Adrenal gland (tissue), 12 donors: ENCODE data around the gene NUMBL. TPM values are rescaled to one million over a fixed set of nuclear protein-coding genes. Genes with fewer than 3 reads are reported as not detected.

Source experiments
- DNase-seq, 7 donors: peaks; one replicate each; pipeline ENCODE4 v3.0.0-alpha.2; 2019 to 2020
- H3K27ac ChIP-seq, 5 donors: fragments of 200-600 bp; sonication (generic) in 4 of 5; 1 replicate in 3 of 5; 2 replicates in 2 of 5; pipeline versions ENCODE4 v1.5.1 to v1.8.0; 2016 to 2020; ENCODE audit warnings: mild to moderate bottlenecking in 1 of 5
- H3K27me3 ChIP-seq: fragments of 200-600 bp; 2 replicates; pipeline ENCODE4 v1.8.0; 2021
- H3K36me3 ChIP-seq, 2 donors: fragments of 200-600 bp; replicated peaks in 1 of 2; 1 replicate in 1 of 2; 2 replicates in 1 of 2; pipeline versions ENCODE4 v1.5.1 to v1.8.0; 2018 to 2022
- H3K4me1 ChIP-seq, 2 donors: fragments of 200-600 bp; replicated peaks in 1 of 2; 1 replicate in 1 of 2; 2 replicates in 1 of 2; pipeline versions ENCODE4 v1.5.1 to v1.8.0; 2018 to 2021
- H3K4me3 ChIP-seq, 4 donors: fragments of 200-600 bp; sonication (generic) in 3 of 4; one replicate each; pipeline ENCODE4 v1.5.1; 2016 to 2018
- H3K9me3 ChIP-seq, 3 donors: fragments of 200-600 bp; sonication (generic) in 1 of 3; replicated peaks in 1 of 3; 1 replicate in 2 of 3; 2 replicates in 1 of 3; pipeline versions ENCODE4 v1.5.1 to v1.8.0; 2016 to 2021
- CTCF ChIP-seq, 6 experiments: fragments of 450-650 bp in 4 of 6; fragments of 200-600 bp in 2 of 6; sonication (generic) in 1 of 6; IDR thresholded peaks; 1 replicate in 5 of 6; 2 replicates in 1 of 6; pipeline versions ENCODE4 v1.5.1 to v1.8.0; 2016 to 2021; ENCODE audit warnings: antibody characterized with exemption in 6 of 6, mild to moderate bottlenecking in 2 of 6, moderate library complexity in 1 of 6
- POLR2A ChIP-seq, 2 donors: fragments of 450-650 bp; IDR thresholded peaks; one replicate each; pipeline ENCODE4 v1.6.1; 2017; ENCODE audit warnings: antibody characterized with exemption in 2 of 2, mild to moderate bottlenecking in 2 of 2, moderate library complexity in 1 of 2
- whole genome bisulfite sequencing, 4 donors: extraction: QIAGEN DNeasy Blood & Tissue Kit in 2 of 4; methylation state at CpG; one replicate each; pipeline versions ENCODE4 v1.1.5 to v1.1.7; 2013 to 2017; 5-methylcytosine and 5-hydroxymethylcytosine counted together
- intact Hi-C, 2 donors: fragments of 100-400 bp; cut with DNase I; formaldehyde crosslinking; loops; one replicate each; pipeline versions ENCODE4 v1.14.1 to v1.15.0; 2022 to 2023
- polyA plus RNA-seq, 3 donors: library from polyadenylated mRNA; stranded (reverse); fragments of 200-250 nt in 2 of 3; fragments of 350-450 nt in 1 of 3; fragmentation: Illumina TruSeq in 1 of 3; extraction: RNeasy Lipid Tissue Mini Kit (QIAGEN cat#74804) in 1 of 3; gene quantifications; one replicate each; pipeline ENCODE4 v1.2.3, GENCODE V29; 2013 to 2014
- total RNA-seq, 9 donors: library from RNA; depleted of rRNA in 4 of 9; stranded (reverse); fragments of >200 nt in 4 of 9; fragments of 120-200 nt in 1 of 9; fragmentation: NEBNext Ultra II Directional in 1 of 9; extraction: Animal tissue kit (Norgen Biotek cat#: 25700) in 1 of 9; gene quantifications; one replicate each; pipeline versions ENCODE4 v1.1.0 to v1.2.4, GENCODE V29; 2013 to 2023
- donor health status: healthy with polysubstance abuse.
- donor health status: Bipolar disorder and iron deficiency.
- donor health status: DM: yes; HTN: yes; CAD: no.
- donor health status: DM: no; HTN: no; CAD: no.
- donor health status: DM: no; HTN: no; CAD: no.
- donor health status: DM: yes; HTN: yes; CAD: no.

NUMBL gene
- total and polyA plus RNA-seq, 12 donors = 3.2 to 60.6 (median 30.0) TPM

DNA sequence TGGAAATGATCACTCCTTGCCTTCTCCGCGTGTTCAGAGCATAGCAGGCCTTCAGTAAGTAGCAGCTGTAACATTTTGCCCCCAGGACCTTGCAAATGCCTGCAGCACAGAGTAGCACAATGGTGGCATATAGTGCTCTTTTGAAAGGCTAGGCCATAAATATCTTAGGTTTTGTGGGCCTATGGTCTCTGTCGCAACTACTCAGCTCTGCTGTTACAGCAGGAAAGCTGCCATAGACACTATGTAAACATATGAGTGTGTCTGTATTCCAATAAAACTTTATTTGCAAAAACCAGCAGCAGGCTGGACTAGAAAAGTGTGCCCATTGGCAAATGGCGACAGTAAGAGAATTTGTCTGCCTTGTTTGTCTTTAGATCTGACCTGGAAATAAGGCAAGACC, 35.8 kb upstream of the NUMBL start:
- 94 to 100% (median 97%) methylated on average over 3 to 4 of the region's 4 CpGs for WGBS, 4 donors
- Histone ChIP-seq H3K36me3 (peaks cover 0 to 76% of the 10 kb centered on the region in 2 donors), H3K4me1 (peaks cover 13 to 22% of the 10 kb centered on the region in 2 donors), H3K9me3 (no peaks in the 10 kb centered on the region), H3K4me3 (no peak overlapping the region), H3K27me3 (no peaks in the 10 kb centered on the region), H3K27ac (no peak overlapping the region)
- TF ChIP-seq POLR2A (IDR thresholded peaks at IDR 0.05) = no peak
- TF ChIP-seq CTCF (IDR thresholded peaks at IDR 0.05) = no peak
- DNase-seq = no peak
- intact Hi-C loops = no loop called here

DNA sequence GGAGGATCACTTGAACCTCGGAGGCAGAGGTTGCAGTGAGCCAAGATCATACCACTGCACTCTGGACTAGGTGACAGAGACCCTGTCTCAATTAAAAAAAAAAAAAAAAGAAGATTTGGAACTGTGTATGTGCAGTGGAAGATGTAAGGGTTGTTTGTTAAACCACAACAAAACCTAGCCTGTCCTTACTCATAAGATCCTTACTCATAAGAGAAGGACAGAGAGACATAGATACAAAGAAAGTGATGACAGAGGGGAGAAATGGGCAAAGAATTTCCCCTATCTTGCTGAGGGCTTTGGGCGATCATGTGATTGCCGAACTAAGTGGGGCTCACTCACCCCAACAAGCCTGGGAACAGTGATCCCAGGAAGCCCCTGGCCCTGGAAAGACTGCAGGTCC, 34.4 kb upstream of the NUMBL start:
- 85 to 93% (median 92%) methylated on average over 3 of the region's 3 CpGs for WGBS, 4 donors
- TF ChIP-seq CTCF (IDR thresholded peaks at IDR 0.05) (no peak), POLR2A (IDR thresholded peaks at IDR 0.05) (no peak)
- no peak overlapping the region for H3K27ac ChIP-seq
- peaks cover 26 to 36% of the 10 kb centered on the region in 2 donors for H3K4me1 ChIP-seq
- no peak for DNase-seq
- peaks cover 0 to 62% of the 10 kb centered on the region in 2 donors for H3K36me3 ChIP-seq
- no peaks in the 10 kb centered on the region for H3K9me3 ChIP-seq
- no peak overlapping the region for H3K4me3 ChIP-seq
- no peaks in the 10 kb centered on the region for H3K27me3 ChIP-seq
- intact Hi-C loops = no loop called here

- DNase-seq = no peak
- Histone ChIP-seq H3K9me3 (no peaks in the 10 kb centered on the region), H3K27ac (no peak overlapping the region), H3K27me3 (no peaks in the 10 kb centered on the region), H3K4me3 (no peak overlapping the region), H3K36me3 (peaks cover 0 to 56% of the 10 kb centered on the region in 2 donors), H3K4me1 (peaks cover 31 to 42% of the 10 kb centered on the region in 2 donors)
- TF ChIP-seq CTCF (IDR thresholded peaks at IDR 0.05) = no peak
- intact Hi-C loops = no loop called here
- WGBS, 4 donors = 94 to 98% (median 96%) methylated on average over 4 of the region's 4 CpGs
Observed at GRCh38 chr19:40724315-40724714, 33.9 kb upstream of the NUMBL start.

DNA sequence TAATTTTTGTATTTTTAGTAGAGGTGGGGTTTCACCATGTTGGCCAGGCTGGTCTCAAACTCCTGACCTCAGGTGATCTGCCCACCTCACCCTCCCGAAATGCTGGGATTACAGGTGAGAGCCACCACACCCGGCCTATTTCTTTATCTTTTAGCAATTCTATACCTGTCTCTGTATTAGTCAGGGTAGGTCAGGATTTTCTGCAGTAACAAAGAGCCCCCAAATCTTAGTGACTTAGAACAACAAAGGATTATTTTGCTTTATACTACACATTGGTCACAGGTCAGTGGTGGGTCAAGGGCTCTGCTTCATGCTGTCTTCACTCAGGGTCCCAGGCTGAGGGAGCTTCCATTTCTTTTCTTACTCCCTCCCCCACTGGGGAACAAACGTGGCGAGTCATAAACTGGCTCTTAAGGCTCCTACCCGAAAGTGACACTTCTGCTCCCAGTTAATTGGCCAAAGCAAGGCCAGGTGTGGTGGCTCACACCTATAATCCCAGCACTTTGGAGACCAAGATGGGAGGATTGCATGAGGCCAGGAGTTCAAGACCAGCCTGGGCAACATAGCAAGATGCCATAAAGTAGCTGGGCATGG, 33.3 kb upstream of the NUMBL start:
- no peak for DNase-seq
- no peak overlapping the region for H3K27ac ChIP-seq
- intact Hi-C loops = no loop called here
- peaks cover 0 to 51% of the 10 kb centered on the region in 2 donors for H3K36me3 ChIP-seq
- 88 to 96% (median 91%) methylated on average over 5 of the region's 5 CpGs for WGBS, 4 donors
- H3K4me3 ChIP-seq = no peak overlapping the region
- no peaks in the 10 kb centered on the region for H3K9me3 ChIP-seq
- no peaks in the 10 kb centered on the region for H3K27me3 ChIP-seq
- no peak for TF ChIP-seq POLR2A (IDR thresholded peaks at IDR 0.05)
- no peak for TF ChIP-seq CTCF (IDR thresholded peaks at IDR 0.05)
- peaks cover 35 to 44% of the 10 kb centered on the region in 2 donors for H3K4me1 ChIP-seq
